HG03280 (cell line): Measurements from ENCODE around the gene HOXB5.

Source experiments
- ATAC-seq: cut with Tn5 transposase; IDR thresholded peaks from one replicate; pipeline ENCODE4 v1.9.1; 2021; ENCODE audit warnings: mild to moderate bottlenecking, moderate library complexity; ENCODE audit not compliant: unreplicated experiment

The HOXB5 gene

DNA sequence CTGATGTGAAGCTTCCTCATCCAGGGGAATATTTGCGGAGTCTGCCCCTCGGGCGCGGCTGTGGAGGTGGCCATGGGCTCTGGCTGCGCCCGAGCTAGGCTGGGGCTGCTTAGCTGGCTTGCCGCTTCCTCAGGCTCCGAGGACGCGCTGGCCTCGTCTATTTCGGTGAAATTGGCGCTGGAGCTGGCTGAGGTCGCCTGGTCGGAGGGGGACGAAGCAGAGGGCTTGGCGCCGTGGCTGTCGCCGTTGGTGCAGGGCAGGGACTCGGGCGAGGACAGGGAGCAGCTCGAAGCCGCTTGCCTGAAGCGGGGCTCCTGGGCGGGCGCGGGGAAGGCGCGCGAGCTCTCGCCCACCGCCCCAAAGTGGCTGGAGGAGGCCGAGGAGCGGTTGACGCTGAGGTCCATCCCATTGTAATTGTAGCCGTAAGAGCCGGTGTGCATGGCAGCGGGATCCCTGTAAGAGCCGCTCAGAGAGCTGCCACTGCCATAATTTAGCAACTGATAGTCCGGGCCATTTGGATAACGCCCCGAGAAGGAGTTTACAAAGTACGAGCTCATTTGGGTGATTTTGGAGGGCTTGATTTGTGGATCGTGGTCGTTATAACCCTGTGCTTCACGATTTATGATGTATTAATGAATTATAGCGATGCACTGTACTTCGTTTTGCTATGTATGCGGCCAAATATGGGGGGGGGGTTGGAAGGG, at the start of gene HOXB5:
Gene HOXB5 (minus strand): TSS at position 654 of the 704 bp plus-strand sequence. CDS start 97 bp downstream, at position 557.
- ATAC-seq = no peak

- ATAC-seq = no peak
Observed at GRCh38 chr17:48642843-48643696, 49.5 kb upstream of the HOXB5 start.

DNA sequence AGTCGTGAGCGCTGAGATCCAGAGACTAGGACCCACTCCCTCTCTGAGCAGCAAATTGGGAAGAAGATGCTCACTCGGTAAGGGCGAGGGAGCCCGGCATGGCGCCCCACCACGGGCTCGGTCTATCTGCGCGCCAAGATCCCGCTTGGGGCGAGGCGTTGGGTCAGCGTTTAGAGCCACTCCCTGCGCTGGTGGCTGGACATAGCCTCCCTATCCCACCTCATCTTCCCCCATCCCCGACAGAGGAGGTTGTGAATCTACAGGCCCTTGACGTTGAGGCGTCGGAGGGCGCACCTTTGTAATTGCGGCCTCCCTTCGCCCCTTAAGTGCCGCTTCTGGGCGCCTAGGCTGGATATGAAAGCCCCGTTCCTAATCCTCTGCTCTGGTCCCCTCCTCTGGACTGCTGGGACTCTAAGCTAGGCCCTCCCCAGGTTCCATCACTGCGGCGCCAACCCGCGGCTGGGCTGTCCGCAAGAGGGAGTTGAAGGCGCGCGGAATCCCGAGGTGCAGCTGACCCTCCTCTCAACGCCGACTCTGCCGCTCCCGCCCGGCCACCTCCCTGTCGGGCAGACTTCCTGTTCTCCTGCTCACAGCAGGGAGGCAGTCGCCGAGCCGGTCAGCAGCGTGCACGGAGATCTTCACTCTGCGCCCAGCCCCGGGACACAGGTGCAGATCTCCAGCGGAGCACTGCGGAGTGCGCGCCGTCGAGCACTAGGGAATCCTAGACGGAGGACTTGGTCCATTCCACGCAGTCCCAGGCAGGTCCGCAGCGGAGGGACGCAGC, 48.7 kb upstream of the HOXB5 start:
- no peak for ATAC-seq

GRCh38 chr17:48641541-48642058, 48.0 kb upstream of the HOXB5 start:
- ATAC-seq = no peak

- ATAC-seq = no peak
Observed at GRCh38 chr17:48640858-48641180, 47.2 kb upstream of the HOXB5 start.

- ATAC-seq = no peak
Observed at GRCh38 chr17:48639982-48640857, 46.6 kb upstream of the HOXB5 start.

DNA sequence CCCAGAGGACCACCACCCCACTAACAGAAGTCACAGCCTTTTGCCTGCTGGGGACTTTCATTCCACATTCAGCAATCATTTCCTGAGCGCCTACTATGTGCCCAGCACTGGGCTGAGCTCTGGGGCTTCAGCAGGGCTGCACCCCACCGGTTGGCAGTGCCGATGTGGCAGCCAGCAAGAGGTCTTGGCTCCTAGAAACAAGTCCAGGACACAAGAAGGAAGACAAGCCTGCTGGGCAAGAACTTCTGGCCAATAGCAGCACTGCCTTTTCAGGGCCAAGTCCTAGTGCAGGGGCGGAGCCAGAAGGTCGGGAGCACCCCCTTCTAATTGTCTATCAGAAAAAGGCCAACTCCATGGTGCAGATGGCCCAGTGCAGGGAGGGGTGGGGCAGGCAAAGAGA, 45.6 kb upstream of the HOXB5 start:
- no peak for ATAC-seq

DNA sequence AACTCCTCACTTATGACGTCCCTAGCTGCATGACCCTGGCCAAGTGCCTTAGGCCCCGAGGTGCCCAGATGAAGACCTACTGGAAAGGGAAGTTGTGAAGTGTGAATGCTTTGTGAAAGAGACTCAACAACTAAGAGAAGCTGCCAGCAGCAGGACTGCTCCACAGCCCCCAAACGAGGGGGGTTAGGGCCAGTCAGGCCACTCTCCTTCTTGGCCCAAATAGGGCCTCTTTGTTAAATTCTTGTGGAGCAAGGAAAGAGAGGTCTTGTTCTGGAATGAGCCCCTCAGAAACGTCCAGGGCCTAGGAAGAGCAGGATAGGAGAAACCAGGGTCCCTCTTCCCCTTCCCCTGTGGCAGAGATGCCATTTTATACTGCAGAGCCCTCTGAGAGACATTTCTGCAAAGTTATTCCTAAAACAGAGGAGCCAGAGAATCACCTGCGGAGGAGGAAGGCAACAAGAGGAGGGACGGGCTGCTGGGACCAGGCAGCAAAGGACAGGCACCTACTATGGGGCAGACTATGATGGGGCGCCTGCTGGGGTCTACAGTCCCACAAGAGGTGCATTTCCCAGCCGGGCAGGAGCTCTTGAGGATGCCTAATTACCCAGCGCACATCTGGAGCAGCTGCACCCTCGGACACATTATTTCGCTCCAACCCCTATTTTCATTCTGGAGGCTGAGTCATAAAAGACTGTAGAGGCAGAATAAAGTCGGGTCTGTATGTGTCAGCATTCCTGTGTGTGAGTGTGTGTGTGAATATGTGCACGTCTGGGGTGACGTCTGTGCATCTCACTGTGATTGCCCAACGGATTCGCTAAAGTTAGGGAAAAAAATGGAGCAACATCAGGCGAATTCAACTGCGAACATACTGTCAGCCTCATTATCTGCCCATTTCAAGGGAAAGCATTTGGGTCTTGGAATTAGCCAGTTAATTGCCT, 44.0 kb upstream of the HOXB5 start:
- no peak for ATAC-seq

DNA sequence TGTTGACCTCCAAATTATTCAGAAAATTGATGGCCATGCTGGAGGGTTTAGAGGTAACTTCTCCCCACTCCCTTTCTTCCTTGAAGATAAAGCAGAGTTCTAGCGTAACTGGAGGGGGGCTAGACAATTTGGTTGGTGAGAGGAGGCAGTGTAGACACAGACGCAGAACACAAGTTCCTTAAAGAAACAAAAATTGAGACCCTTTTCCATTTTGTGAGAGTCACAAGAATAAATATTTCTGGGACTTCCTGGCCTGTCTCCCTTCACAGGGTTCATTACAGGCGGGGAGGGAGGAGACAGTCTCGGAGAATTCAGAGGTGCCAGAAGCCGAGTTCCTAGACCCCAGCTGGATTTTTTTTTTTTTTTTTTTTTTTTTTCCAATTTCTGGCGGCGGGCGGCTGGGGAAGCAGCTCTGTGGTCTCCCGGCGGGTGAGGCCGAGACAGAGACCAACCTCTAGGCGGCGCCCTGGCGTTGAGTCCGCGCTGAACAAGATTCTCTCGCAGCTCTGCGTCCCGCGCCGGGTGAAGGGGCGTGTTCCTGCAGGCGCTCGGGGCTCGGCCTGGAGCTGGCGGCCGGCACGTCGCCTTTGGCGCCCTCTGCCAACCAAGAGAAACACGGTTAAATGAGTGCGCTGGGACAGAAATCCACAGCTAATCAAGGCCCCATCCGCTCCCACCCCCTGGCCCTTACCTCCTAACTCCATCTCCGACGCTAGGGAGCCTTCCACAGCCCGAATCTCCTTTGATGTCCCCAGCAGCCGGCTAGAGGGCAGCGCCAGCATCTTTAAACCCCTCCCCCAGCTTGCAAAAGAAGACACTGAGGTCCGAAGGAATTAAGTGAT, 42.8 kb upstream of the HOXB5 start:
- no peak for ATAC-seq

- ATAC-seq = no peak
Observed at GRCh38 chr17:48634493-48635208, 41.1 kb upstream of the HOXB5 start.

DNA sequence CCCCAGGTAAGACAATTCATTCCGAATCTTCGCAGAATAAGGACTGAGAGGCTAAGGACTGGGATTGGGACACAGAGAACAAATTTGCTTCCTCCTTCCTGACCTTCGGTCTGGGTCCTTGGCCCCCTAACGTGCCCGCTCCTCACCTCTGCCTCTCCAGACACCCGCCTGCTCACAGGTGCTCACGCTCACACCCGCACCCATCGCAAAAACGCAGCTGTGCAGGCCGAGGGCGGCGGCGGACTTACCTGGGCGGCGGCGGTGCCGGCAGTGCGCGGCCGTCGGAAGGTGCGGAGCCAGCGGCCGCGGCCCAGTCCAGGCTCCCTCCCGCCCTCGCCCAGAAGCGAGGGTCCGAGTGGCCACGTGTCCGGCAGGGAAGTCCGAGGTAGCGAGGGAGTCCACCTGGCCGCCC, 39.7 kb upstream of the HOXB5 start:
- no peak for ATAC-seq

- ATAC-seq = no peak
Observed at GRCh38 chr17:48632579-48633265, 39.1 kb upstream of the HOXB5 start.

DNA sequence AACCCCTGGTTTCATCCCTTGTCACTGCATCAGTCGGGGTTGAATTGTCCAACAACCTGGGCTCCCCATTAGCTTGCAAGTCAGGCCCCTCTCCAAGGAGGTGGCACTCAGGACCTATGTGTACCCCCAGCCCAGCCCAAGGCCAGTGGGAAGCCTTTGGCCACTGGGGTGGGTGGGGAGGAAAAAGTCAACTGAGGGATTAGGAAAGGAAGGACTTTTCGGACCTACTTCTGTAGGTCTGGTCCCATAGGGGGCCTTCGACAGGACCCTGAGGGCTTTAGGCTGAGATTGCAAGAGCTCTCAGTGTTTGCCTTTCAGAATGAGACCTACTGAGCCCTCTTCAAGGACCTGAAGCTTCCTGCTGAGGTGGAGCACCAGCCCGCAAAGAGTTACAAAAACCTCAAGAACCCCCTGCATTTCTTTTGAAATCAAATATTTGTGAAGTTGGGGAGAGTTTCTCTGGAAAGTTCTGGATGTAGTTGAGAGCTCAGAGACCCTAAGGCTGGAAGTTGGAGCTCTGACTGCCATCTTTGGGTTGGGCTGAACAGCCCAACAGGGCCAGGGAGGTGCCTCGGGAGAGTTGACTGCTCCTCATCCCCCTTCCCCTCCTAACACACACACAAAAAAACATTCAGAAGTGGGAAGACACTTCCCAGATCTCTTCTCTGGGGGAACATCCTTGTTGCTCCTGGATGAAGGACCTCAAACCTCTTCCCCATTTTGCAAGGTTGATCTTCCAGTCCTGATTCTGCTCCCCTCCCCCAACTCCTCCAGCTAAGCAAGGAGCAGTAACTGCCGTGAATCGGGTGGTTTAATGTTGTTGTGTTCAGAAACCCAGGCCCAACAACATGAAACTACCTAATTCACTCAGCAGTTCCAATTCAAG, 38.4 kb upstream of the HOXB5 start:
- no peak for ATAC-seq

DNA sequence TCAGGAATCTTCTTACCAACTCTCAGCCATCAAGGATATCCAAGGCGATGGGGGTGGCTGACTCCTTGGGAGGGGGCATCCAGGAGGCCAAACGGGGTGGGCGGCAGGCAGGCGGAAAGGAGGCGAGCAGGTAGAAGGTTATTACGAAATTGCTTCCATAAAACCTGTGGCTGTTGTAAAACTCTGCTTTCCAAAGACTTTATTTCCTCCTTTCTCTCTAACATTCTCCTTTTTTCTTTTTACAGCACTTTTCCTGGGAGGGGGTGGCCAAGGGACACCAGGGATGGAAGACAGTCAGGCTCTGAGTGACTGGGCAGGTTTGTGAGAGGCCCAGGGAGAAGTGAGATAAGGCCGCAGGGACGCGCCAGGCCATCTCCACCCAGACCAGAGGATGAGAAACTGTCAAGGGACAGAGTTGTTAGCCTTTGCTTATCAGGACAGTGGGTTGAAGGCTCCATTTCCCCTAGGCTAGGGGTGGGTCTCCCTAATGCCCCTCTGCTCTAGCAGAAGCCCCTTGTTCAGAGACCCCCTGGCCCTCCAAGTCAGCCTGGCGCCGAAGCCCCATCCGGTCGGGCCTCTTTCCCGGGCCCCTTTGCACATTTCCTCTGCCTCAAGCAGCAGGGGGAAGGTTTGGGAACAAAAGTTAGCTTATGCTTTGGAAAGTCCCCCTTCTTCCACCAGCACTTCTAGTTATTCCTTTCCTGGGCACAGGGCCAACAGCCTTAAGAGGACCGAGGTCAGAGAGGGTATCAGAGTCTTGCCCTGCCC, 37.5 kb upstream of the HOXB5 start:
- ATAC-seq = no peak
